H9 (cell line): ENCODE data around the gene CPB2. TPM values are rescaled to one million over a fixed set of nuclear protein-coding genes. Genes with fewer than 3 reads are reported as not detected.

ENCODE experiments used
- DNase-seq: peaks from one replicate; pipeline ENCODE4 v3.0.0-alpha.2; 2017
- H2AFZ ChIP-seq: one replicate; pipeline ENCODE4 v1.6.1; 2013; ENCODE audit warnings: mild to moderate bottlenecking, low read length, control low read depth, moderate library complexity
- H2AK5ac ChIP-seq: 2 replicates; pipeline ENCODE4 v1.6.1; 2013; ENCODE audit warnings: low read length, control low read depth, mixed read lengths; ENCODE audit not compliant: insufficient read length
- H2BK120ac ChIP-seq: one replicate; pipeline ENCODE4 v1.6.1; 2013; ENCODE audit warnings: low read depth, mild to moderate bottlenecking, low read length, control low read depth, inconsistent platforms; ENCODE audit not compliant: poor library complexity, severe bottlenecking
- H2BK12ac ChIP-seq: 2 replicates; pipeline ENCODE4 v1.6.1; 2013; ENCODE audit warnings: low read length, control low read depth, mixed read lengths, low read depth; ENCODE audit not compliant: insufficient read length
- H2BK15ac ChIP-seq: 2 replicates; pipeline ENCODE4 v1.6.1; 2013; ENCODE audit warnings: low read depth, low read length, control low read depth
- H2BK20ac ChIP-seq: one replicate; pipeline ENCODE4 v1.6.1; 2013; ENCODE audit warnings: low read depth, mild to moderate bottlenecking, low read length, control low read depth, inconsistent platforms; ENCODE audit not compliant: poor library complexity, severe bottlenecking
- H2BK5ac ChIP-seq: 2 replicates; pipeline ENCODE4 v1.6.1; 2013; ENCODE audit warnings: low read length, control low read depth, mixed read lengths; ENCODE audit not compliant: insufficient read length
- H3K14ac ChIP-seq: 2 replicates; pipeline ENCODE4 v1.6.1; 2013; ENCODE audit warnings: low read length, control low read depth; ENCODE audit not compliant: insufficient read depth
- H3K18ac ChIP-seq: 2 replicates; pipeline ENCODE4 v1.6.1; 2013; ENCODE audit warnings: low read depth, mild to moderate bottlenecking, mixed read lengths, low read length, control low read depth; ENCODE audit not compliant: insufficient read length
- H3K23ac ChIP-seq: 2 replicates; pipeline ENCODE4 v1.6.1; 2013; ENCODE audit warnings: low read length, control low read depth, mixed read lengths, low read depth; ENCODE audit not compliant: insufficient read length
- H3K23me2 ChIP-seq: 2 replicates; pipeline ENCODE4 v1.6.1; 2013; ENCODE audit warnings: low read depth, mild to moderate bottlenecking, mixed read lengths, low read length, control low read depth; ENCODE audit not compliant: insufficient read length, poor library complexity, severe bottlenecking
- H3K27ac ChIP-seq: 2 replicates; pipeline ENCODE4 v1.5.1; 2013; ENCODE audit warnings: low read length, control low read depth, mixed read lengths, low read depth; ENCODE audit not compliant: insufficient read length
- H3K27me3 ChIP-seq: 2 replicates; pipeline ENCODE4 v1.6.1; 2013; ENCODE audit warnings: low read length, control low read depth, inconsistent platforms; ENCODE audit not compliant: insufficient read depth
- H3K4ac ChIP-seq: 2 replicates; pipeline ENCODE4 v1.6.1; 2013; ENCODE audit warnings: low read depth, mild to moderate bottlenecking, control low read depth, inconsistent platforms, low read length, moderate library complexity
- H3K4me1 ChIP-seq: 2 replicates; pipeline ENCODE4 v1.6.1; 2013; ENCODE audit warnings: low read length, control low read depth, inconsistent platforms; ENCODE audit not compliant: insufficient read depth
- H3K4me2 ChIP-seq: 2 replicates; pipeline ENCODE4 v1.6.1; 2013; ENCODE audit warnings: low read length, control low read depth, mixed read lengths; ENCODE audit not compliant: insufficient read length, insufficient read depth
- H3K56ac ChIP-seq: 2 replicates; pipeline ENCODE4 v1.6.1; 2013; ENCODE audit warnings: low read depth, mild to moderate bottlenecking, mixed read lengths, low read length, control low read depth; ENCODE audit not compliant: insufficient read length
- H3K79me1 ChIP-seq: 2 replicates; pipeline ENCODE4 v1.6.1; 2013; ENCODE audit warnings: low read depth, mild to moderate bottlenecking, moderate library complexity, low read length, control low read depth, inconsistent platforms; ENCODE audit not compliant: insufficient read depth, poor library complexity, severe bottlenecking
- H3K79me2 ChIP-seq: 2 replicates; pipeline ENCODE4 v1.6.1; 2013; ENCODE audit warnings: low read length, control low read depth, inconsistent platforms; ENCODE audit not compliant: insufficient read depth
- H3K9ac ChIP-seq: 2 replicates; pipeline ENCODE4 v1.6.1; 2013; ENCODE audit warnings: low read length, control low read depth, mixed read lengths; ENCODE audit not compliant: insufficient read length; ENCODE audit errors: extremely low read depth
- H3K9me3 ChIP-seq: one replicate; pipeline ENCODE4 v1.6.1; 2013; ENCODE audit warnings: low read depth, low read length, inconsistent platforms; ENCODE audit not compliant: control insufficient read depth
- H3T11ph ChIP-seq: one replicate; pipeline ENCODE4 v1.6.1; 2013; ENCODE audit warnings: mild to moderate bottlenecking, low read length, control low read depth, inconsistent platforms
- H4K20me1 ChIP-seq: one replicate; pipeline ENCODE4 v1.6.1; 2013; ENCODE audit not compliant: control insufficient read depth, insufficient read length, insufficient read depth
- H4K5ac ChIP-seq: 2 replicates; pipeline ENCODE4 v1.6.1; 2013; ENCODE audit warnings: low read depth, mild to moderate bottlenecking, mixed read lengths, low read length, control low read depth; ENCODE audit not compliant: insufficient read length
- H4K8ac ChIP-seq: replicated peaks from 2 replicates; pipeline ENCODE4 v1.6.1; 2013; ENCODE audit warnings: low read length, control low read depth, mixed read lengths, low read depth; ENCODE audit not compliant: insufficient read length
- H4K91ac ChIP-seq: 2 replicates; pipeline ENCODE4 v1.6.1; 2013; ENCODE audit warnings: low read depth, mild to moderate bottlenecking, moderate library complexity, mixed read lengths, low read length, control low read depth; ENCODE audit not compliant: insufficient read length
- H3K27ac Mint-ChIP-seq, 3 experiments: 2 replicates in 2 of 3; 3 replicates in 1 of 3; pipeline ENCODE4 v1.8.0; 2020 to 2021; ENCODE audit warnings: mixed read lengths in 3 of 3, mild to moderate bottlenecking in 1 of 3, moderate library complexity in 1 of 3
- H3K27me3 Mint-ChIP-seq: 2 replicates; pipeline ENCODE4 v1.8.0; 2021; ENCODE audit warnings: low read depth, mild to moderate bottlenecking, moderate library complexity, mixed read lengths
- H3K36me3 Mint-ChIP-seq, 3 experiments: 2 replicates in 2 of 3; 3 replicates in 1 of 3; pipeline ENCODE4 v1.8.0; 2020 to 2021; ENCODE audit warnings: low read depth in 3 of 3, mixed read lengths in 3 of 3; ENCODE audit not compliant: insufficient read depth in 1 of 3
- H3K4me1 Mint-ChIP-seq, 2 experiments: 2 replicates each; pipeline ENCODE4 v1.8.0; 2020; ENCODE audit warnings: mixed read lengths in 2 of 2
- H3K4me3 Mint-ChIP-seq, 2 experiments: 2 replicates in 1 of 2; 3 replicates in 1 of 2; pipeline ENCODE4 v1.8.0; 2020 to 2021; ENCODE audit warnings: mild to moderate bottlenecking in 2 of 2, mixed read lengths in 2 of 2, moderate library complexity in 1 of 2
- H3K9me3 Mint-ChIP-seq, 2 experiments: 2 replicates in 1 of 2; 3 replicates in 1 of 2; pipeline ENCODE4 v1.8.0; 2020; ENCODE audit warnings: mild to moderate bottlenecking in 2 of 2, mixed read lengths in 2 of 2, moderate library complexity in 1 of 2
- CTCF ChIP-seq: fragments of 200-600 bp; sonication (generic); conservative IDR thresholded peaks from 3 replicates; pipeline ENCODE4 v1.8.0; 2021; ENCODE audit warnings: antibody characterized with exemption, mild to moderate bottlenecking
- WGBS: extraction: QIAGEN DNeasy Blood & Tissue Kit; methylation state at CpG from one replicate; pipeline ENCODE4 v1.1.7; 2013; ENCODE audit warnings: missing lambda C conversion rate, low lambda C conversion rate, mixed read lengths; ENCODE audit not compliant: insufficient read length; ENCODE audit errors: extremely low coverage; 5-methylcytosine and 5-hydroxymethylcytosine counted together
- total RNA-seq: library from RNA; stranded (reverse); gene quantifications from 2 replicates; pipeline ENCODE4 v1.2.1, GENCODE V29; 2021

Gene CPB2
- total RNA-seq, 1 experiment from 2014 or later = not detected

- H3K23ac ChIP-seq = no peak overlapping the region
- H4K8ac ChIP-seq = no peak overlapping the region
- H3K36me3 Mint-ChIP-seq = no peaks in the 10 kb centered on the region
- H4K5ac ChIP-seq = no peak overlapping the region
- H3K79me1 ChIP-seq = no peaks in the 10 kb centered on the region
- H4K20me1 ChIP-seq = no peaks in the 10 kb centered on the region
- no peak overlapping the region for H4K91ac ChIP-seq
- no peak overlapping the region for H3K9ac ChIP-seq
- no peaks in the 10 kb centered on the region for H3K4me1 Mint-ChIP-seq
- H2BK120ac ChIP-seq = no peak overlapping the region
- H3K9me3 Mint-ChIP-seq = no peaks in the 10 kb centered on the region
- no peaks in the 10 kb centered on the region for H3K27me3 Mint-ChIP-seq
- no peak overlapping the region for H2AFZ ChIP-seq
- no peak overlapping the region for H2BK5ac ChIP-seq
- no peak overlapping the region for H3K4me2 ChIP-seq
- no peaks in the 10 kb centered on the region for H3K9me3 ChIP-seq
- no peak overlapping the region for H3K4ac ChIP-seq
- no peak overlapping the region for H3K56ac ChIP-seq
- no peaks in the 10 kb centered on the region for H3K4me1 ChIP-seq
- no peak overlapping the region for H3K27ac Mint-ChIP-seq
- H2BK20ac ChIP-seq = no peak overlapping the region
- no peak overlapping the region for H2BK15ac ChIP-seq
- no peak overlapping the region for H3K27ac ChIP-seq
- H3K4me3 Mint-ChIP-seq = no peak overlapping the region
- H3K23me2 ChIP-seq = no peaks in the 10 kb centered on the region
- WGBS = no CpG with 5 or more reads among the region's 7 CpGs
- no peak for TF ChIP-seq CTCF
- DNase-seq = no peak
- no peaks in the 10 kb centered on the region for H3K27me3 ChIP-seq
- no peak overlapping the region for H3K14ac ChIP-seq
- no peak overlapping the region for H3T11ph ChIP-seq
- H3K79me2 ChIP-seq = no peaks in the 10 kb centered on the region
- no peak overlapping the region for H2AK5ac ChIP-seq
- no peak overlapping the region for H3K18ac ChIP-seq
- H2BK12ac ChIP-seq = no peak overlapping the region
These were observed 22.7 kb upstream of the CPB2 start for GRCh38 chr13:46127358-46128023.
